NCI-H446 treated with DMSO at 0.1 percent for 48 hours (cell line): ENCODE data around the gene PITPNB.
A peak's percentile ranks its signal among the peaks of the same experiment; 100 is the strongest.

Source experiments
- DNase-seq: peaks from one replicate; lab custom pipeline; 2025; lab: John Stamatoyannopoulos, UW

Gene PITPNB

GRCh38 chr22:27859336-27859735 lies 59.7 kb downstream of the PITPNB start:
- no peak for DNase-seq

DNA sequence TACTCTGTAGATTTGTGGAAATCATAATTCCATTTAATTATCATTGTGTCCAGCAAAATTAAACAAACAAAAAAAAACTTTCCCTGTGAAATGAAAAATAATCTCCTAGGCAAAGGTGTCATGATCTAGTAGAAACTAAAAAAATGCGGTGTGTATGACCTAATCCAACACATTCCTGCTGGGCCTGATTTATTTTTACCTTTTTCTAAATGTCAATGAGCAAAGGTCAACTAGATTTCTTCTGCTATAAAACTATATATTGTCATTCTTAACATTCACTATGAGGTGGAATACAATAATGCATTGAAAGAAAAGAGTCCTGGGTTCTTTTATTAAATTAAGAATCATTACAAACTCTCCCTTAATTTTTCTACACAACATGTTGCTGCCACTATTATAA lies 60.4 kb downstream of the PITPNB start:
- no peak for DNase-seq

- DNase-seq = no peak
Measured at GRCh38 chr22:27857443-27857842, 61.6 kb downstream of the PITPNB start.

DNA sequence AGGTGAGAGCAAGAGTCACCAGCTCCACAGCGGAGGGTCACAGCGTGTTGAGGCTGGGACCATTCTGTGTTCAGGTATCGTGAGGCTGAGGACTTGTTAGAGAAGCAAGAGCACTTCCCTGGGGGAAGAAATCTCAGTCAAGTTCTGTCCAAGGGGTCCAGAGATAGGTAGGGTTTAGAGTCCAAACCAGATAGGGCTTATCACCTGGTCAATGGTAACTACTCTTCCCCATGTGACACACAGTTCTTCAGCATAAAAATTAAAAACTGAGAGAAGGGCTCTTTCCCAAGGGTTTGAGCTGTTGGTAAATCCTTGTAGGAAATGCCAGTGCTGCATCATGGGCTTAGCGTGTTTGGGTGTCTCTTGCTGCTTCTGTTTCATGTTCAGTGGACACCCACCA lies 62.7 kb downstream of the PITPNB start:
- no peak for DNase-seq

GRCh38 chr22:27853424-27853823 lies 65.6 kb downstream of the PITPNB start:
- no peak for DNase-seq

DNA sequence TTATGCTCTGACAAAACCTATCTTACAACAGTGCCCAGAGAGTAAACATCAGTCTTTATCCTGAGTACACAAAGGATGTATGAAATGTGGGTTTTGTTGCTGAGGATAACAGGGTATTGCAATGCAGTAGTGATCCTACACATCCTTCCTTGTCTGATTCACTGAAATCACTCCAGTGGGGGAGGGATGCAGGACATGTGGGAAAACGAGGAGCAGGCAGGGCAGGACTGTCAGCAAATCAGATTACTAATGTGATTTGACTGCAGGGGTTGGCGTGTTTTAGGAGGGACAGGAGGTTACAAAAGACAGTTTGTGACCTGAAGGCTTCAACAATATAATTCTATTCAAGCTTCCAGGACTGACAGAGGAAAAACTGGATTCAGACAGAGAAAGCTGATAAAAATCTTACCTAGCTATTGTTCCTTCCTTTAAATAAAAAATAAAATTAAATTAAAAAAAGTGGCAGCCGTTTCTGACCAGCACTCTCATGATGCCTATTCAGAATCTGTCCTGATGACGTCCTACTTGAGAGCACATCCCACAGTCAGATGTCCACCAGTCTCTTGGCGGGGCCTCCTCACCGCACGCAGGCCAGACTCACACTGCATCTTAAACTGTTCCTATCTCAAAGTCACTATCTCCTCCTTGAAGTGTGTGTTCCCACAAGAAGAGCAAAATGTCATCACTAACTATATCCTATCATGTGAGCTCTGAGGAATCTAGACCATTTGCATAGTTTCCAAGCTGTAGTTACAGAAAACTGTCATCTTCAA lies 66.9 kb downstream of the PITPNB start:
- no peak for DNase-seq

DNA sequence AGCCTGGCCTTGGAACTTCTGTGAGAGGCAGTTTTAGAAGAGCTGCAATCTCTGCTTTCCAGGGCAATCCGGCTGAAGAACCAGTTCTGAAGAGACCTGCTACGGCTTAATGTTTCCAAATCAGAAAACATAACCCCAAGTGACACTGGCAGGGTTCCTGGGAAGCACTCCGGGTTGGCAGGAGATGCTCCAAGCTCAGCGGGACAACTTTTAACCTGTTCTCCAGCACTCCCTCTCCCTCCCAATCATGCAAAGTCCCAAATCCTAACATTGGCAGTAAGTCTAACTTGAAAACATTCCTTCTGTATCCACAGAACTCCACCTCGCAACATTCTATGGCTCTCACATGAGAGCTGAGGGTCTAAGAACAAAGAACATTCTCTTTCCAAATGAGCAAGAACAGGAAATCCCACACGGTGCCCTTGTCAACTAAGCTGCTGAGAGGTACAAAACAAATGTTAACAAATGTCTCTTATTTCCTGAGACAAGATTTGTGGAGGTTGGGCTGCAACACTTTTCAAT lies 69.0 kb downstream of the PITPNB start:
- DNase-seq = no peak

DNA sequence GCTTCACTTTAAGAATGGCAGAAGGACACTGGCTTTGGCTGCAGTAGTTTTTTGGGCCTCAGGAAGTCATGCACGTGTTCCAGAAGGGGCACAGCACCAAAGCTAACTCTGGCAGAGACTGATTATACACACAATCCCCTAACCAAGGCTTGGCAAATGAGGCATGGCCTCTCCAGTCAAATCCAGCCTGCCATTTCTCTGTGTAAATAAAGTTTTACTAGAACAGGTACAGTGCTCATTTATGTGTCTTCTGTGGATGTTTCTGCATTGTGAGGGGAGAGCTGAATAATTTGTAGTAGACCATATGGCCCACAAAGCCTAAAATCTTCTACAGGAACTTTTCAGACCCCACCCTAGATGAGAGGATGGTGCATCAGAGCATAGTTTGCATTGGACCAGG lies 71.1 kb downstream of the PITPNB start:
- no peak for DNase-seq

GRCh38 chr22:27846910-27847309 lies 72.1 kb downstream of the PITPNB start:
- DNase-seq = no peak

DNA sequence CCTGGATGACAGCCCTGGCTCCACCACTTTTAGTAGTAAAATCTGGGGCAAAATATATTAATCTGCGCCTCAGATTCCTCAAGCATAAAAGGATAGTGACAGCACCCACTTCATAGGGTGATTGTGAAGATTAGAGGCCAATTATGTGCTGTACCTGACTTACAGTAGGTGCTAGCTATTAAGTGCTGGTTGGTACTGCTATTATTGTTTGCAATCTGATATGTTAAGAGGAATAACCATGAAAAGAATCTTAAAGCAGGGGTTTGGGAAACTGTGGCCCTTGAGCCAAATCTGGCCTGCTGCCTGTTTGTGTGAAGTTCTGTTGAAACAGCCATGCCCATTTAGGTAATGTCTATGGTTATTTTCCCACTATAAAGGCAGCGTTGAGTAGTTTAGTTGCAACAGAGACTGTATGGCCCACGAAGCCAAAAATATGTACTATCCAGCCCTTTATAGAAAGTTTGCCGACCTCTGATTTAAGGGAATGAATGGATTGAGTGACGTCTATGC lies 72.8 kb downstream of the PITPNB start:
- no peak for DNase-seq

GRCh38 chr22:27845644-27846043 lies 73.4 kb downstream of the PITPNB start:
- no peak for DNase-seq

DNA sequence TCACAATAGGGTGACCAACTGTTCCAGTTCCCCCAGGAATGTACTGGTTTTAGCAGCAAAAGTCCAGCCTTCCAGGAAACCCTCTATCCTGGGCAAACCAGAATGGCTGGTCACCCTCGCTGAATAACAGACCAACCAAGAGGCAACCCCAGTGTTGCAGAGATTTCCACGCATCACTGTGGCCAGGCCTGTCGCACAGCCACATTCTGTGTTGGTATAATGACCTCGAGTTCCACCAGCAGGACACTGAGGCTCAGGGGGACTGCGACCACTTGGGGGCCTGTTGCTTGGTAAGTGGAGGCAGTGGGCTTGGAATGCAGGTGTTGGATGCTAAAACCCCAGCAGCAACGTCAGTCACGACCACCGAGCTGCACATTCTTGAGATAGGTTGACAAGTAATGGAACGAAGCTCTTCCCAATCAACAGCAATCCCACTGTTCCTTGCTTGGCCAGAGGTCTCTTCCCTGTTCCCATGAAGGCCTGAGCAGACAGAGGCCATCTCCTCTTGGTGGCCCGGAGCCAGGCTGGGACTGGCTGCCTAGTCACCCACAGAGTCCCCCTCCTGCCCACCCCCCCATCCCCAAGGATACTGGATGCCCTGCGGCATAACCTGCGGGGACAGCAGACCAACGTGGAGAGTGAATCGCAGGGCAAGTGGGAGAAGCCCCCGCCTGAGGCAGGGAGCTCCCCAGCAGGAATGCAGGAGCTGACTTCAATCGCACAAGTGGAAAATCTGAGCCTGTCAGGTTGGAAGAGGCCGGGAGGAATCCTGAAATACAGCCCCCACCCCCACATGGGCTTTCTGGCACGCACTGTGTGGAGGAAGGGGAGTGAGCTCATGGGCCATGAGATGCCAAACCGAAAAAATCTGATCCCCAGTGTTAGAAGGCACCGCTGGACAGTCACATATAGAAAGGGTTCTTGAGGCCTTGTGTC lies 74.1 kb downstream of the PITPNB start:
- DNase-seq = no peak

DNA sequence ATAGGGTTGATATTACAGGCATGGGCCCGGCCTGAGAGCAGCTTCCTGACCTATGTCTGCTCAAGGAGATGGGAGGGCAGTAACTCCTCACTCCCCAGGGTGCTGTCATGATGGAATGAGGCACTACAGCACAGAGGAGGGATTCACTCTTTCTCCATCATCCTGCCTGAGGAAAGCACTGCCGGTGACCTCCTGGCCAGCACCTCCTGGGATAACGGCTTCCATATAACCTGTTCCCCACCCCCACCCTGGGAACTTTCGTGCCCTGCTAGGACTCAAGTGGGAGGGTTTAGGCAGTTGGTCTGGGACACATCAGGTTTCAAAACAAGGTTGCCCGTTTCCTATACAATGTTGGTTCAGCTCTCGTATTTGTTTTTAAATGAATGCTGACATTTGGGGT lies 74.8 kb downstream of the PITPNB start:
- no peak for DNase-seq

DNA sequence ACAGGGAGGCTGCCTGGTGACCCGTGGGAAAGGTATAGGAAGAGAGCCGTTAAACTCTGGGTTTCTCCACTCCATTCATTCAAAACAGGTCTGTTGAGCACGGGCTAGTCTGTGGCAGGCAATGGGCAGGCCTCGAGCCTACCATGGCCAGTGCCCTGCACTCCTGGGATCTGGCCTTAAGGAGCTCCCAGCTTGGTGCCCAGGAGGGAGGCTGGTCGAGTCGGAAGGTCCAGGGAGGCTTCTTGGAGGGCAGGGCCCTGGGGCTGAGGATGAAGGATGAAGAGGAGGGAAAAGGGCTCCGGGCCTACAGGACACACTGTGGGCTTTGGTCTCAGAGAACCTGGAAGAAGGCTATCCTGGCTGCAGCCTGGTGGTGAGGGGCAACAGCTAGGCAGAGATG lies 75.6 kb downstream of the PITPNB start:
- no peak for DNase-seq

DNA sequence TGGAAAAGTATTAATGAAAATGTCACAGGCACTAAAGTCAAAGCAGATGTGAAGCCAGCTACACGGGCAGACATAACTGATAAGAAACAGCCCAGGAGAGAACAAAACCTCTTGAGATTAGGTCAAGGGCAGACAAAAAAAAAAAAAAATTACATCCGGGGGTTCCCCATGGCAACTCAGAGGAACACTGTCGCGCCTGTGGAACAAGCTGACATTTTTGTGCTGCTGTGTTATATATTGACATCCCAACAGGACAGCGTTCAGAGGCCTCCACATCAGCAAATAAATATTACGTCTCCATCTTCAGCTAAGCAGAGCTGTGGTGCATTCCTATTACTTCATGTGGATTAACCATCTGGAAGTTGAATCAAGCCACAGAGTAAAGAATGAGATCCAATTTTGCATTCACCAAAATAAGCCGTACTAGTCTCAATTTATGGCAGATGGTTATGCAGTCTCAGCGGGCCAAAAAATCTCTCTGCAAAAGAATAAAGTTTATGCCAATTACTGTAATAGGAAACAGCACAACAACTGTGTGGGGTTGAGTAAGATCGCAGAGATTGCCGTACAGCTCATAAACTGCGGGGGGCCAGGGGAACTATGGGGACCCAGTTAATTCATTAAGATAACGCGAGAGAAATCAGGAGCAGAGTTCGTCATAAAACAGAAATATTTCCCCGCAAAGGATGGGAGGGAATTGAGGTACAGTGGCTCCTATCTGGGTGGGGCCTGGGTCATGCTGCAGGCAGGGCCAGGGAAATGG lies 76.2 kb downstream of the PITPNB start:
- DNase-seq = peak; percentile 92

GRCh38 chr22:27842201-27842600 lies 76.9 kb downstream of the PITPNB start:
- DNase-seq = no peak

DNA sequence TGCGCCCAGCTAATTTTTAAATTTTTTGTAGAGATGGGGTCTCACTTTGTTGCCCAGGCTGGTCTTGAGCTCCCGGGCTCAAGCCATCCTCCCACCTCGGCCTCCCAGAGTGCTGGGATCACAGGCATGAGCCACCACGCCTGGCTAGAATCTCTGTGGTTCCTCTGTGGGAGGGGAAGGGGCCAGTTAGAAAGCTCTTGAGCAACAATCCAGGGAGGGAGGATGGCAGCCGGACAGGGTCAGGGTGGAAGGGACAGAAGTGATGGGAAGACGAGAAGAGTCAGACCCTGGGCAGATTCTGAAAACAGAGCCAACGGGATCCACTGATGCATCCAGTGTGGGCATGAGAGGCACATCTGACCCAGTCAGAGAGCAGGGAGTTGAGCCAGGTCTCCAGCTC lies 78.6 kb downstream of the PITPNB start:
- DNase-seq = no peak

DNA sequence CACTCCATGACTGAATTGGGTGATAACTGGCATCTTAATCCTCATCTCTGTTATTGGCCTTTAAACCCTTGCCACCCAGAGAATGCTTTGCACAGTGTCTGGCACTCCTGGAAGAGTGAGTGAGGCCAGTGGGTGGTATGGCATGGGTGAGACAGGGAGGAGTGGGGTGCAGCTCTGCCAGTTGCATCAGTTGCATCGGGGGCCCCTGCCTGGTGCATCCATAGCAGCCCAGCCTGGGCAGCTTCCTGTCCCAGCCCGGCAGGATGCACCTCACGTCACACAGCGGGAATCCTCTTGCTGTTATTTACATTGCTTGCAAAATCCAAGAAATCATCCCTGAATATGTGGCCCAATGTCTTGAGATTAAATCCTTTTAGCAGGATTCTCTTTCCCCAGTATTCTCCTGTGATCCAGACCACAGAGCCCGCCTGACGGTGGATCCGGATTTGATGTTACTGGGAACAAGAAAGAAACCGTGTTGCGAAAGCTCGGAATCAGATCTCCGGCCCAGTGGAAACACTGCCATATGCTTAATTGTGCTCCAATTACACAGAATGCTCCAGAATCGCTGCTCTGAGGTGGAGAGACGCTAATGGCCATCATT lies 79.9 kb downstream of the PITPNB start:
- DNase-seq = no peak

DNA sequence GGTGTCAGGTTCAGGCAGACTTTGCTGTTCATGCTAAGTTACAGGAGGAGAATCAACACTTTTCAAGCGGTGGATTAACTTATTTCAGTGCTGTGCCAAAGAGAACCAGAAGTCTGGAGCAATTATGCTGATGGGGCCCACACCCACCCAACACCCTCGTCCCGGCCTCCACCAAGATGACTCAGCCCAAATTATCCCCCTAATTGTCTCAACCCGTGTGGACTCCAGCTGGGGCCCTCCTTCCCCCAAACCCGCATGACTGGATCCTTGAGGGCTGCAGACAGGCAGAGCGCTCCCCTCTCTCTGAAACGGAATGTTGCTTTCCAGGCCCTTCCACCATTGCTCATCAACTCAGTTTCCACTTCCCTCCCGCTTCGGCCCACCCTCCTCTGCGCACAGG lies 82.9 kb downstream of the PITPNB start:
- DNase-seq = no peak

DNA sequence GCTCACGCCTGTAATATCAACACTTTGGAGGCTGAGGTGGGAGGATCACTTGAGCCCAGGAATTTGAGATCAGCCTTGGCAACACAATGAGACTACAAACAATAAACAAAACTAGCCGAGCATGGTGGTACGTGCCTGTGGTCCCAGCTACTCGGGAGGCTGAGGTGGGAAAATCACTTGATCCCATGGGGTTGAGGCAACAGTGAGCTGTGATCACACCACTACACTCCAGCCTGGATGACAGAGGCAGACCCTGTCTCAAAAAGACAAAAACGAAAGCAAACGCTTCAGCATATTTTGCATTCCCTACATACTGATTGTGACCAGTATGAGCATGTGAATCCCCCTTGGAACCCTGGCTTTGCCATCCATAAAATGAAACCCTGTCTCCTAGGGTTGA lies 83.6 kb downstream of the PITPNB start:
- no peak for DNase-seq

- no peak for DNase-seq
Measured at GRCh38 chr22:27834364-27835185, 84.5 kb downstream of the PITPNB start.
